ENCODE measurements around the gene LMO3.
"Not testable (repeated sequence)": the region's sequence is repeated elsewhere in the genome, so short reads cannot be mapped to it uniquely, and the experiment has no call there.

Gene LMO3

DNA sequence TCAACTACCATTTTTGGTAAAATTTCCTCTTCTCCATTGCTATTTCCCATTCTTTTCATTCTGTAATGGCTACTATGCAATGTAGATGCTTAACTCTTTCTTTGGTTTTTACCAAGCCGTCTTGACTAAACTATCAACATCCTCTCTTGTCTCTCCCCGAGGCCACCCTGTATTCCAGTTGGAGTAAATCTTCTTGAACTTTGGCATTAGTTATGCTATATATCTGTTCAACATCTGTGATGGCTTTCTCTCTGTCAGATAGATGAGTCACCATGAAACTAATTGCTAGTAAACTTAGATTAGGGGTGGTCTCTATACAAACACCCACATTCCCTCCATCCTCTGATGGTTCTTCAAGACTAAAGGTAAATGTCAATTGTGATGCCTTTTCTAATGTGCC, 63.4 kb downstream of the LMO3 start:
- no peak for DNase-seq (ENCODE audit: low spot score)

DNA sequence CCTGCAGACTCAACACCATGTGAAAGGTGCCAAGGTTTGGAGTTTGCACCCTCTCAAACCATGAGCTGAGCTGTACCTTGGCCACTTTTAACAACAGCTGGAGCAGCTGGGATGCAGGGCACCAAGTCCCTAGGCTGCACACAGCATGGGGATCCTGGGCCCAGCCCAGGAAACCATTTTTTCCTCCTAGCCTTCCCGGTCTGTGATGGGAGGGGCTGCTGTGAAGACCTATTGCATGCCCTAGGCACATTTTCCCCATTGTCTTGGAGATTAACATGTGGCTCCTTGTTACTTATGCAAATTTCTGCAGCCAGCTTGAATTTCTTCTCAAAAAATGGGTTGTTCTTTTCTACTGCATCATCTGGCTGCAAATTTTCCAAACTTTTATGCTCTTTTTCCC, 68.3 kb downstream of the LMO3 start:
- not testable (repeated sequence) for DNase-seq (ENCODE audit: low spot score)

DNA sequence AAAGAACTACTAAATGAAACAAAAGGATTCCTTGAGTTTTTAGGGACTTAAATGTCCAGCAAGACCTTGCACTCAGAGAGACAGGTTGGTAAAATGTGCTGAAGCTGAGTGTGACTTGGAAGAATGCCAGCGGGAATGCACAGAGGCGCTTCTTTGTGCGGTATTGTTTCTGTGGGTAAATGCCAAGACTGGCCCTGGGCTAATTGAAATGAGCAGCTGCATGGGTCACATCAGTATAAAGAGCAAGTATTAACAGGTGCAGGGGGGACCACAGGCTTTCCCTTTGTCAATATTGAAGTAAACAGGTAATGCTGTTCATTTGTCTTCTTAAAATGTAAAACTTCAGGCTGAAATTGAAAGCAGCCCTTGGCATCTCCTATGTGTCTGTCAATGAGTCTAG, 74.3 kb downstream of the LMO3 start:
- DNase-seq (ENCODE audit: low spot score) = no peak

DNA sequence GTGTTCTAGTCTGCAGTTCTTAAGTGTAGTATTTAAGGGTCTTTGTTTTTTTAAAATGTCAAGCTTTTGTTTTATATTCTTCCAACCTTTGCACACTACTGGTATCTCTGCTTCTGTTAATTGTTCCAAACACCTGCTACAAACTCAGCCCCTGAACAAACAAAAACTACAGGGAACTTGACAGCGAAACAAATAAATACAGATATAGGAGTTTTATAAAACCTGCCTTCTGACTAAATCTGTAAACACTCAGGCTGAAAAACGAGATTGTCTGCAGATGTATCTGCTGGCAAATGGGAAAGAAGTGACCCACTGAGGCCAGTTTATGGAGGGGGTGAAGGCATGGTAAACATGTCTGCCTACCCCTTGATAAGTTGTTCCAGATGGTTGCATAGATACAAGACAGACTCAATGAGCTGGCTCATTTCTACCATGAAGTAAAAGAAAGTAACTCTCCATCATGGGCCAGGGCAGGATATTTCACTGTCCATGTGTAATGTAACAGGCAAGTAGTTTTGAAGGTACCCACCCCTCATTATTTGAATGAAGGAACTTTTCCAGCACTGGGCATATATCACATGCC, 75.6 kb downstream of the LMO3 start:
- no peak for DNase-seq (ENCODE audit: low spot score)

DNA sequence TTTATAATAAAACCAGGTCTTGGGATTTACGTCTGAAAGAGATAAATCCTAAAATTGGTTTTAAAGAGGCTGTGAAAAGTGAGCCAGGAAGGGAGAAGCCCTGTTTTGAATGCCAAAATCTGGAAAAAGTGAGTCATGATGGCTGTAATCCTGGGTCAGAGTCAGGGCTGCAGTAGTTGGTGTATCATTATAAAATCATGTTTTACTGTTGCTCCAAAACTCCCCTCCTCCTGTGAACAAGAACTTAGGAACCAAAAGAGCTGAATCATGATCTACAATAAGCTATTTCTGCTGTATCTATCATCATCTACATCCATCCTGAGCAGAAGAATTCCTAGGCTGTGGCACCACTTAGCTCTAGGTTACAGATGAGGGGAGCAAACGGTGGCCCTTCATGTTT, 79.3 kb downstream of the LMO3 start:
- no peak for DNase-seq (ENCODE audit: low spot score)

DNA sequence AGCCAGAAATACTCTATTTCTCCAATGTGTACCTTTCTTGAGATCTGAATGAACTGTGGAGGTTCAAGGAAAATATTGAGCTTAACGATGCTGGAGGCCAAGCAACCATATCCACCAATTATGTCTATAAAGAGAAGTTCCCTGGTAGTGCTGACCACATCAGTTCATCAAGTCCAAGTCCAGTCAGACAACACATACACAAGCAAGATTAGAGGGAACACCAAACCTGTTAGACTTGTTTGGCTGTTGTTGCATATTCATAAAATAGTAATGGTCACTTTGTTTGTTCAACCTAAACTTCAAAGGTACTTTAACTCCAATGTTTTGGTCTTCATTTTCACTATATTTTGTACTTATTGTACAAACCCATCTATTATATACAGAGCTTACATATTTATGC, 81.6 kb downstream of the LMO3 start:
- DNase-seq (ENCODE audit: low spot score) = no peak

DNA sequence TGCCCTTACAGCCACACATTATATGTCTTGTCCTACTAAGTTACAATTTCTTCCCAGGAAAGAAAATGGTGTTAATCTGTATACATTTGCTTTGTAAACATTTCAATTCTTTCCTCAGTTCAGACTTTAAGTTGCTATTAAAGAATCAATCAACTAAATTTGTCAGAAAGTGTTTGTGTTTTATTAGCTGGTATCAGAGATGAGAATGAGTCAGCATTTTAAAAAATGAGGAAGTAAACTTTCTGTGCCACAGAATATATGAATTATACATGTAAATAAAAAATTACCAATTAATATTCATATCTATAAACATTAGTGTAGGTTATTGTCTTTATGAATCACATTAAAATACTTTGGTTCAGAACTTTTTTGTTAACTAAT, 82.0 kb downstream of the LMO3 start:
- DNase-seq (ENCODE audit: low spot score) = no peak

DNA sequence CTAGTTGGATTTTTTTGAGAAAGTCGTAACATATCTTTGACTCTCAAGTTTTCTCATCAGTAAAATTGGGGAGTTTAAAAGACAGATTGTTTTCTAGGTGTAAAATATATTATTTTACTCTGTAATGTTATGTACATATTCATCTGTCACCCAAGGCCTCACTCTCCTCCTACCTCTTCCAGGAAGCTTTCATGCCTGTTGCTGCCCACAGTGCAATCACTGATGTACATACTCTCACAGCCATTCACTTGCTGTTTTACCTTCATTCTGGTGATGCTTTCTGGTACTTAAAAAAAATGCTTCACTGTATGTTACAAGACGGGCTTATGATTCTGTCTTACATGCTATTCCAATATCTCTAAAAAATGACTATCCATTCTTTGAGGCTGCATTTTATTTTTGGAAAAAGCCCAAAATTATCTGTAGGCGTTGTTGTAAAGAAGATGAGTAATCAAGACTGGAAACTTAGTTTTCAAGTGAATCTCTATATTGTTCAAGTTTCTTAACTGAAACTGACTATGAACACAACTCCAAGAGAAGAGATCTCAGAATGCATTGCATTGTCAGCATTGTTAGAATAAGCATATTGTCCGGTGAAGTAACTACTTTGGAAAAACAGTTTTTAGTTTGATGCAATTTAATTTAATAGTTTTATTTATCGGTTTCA, 82.5 kb downstream of the LMO3 start:
- DNase-seq (ENCODE audit: low spot score) = no peak

DNA sequence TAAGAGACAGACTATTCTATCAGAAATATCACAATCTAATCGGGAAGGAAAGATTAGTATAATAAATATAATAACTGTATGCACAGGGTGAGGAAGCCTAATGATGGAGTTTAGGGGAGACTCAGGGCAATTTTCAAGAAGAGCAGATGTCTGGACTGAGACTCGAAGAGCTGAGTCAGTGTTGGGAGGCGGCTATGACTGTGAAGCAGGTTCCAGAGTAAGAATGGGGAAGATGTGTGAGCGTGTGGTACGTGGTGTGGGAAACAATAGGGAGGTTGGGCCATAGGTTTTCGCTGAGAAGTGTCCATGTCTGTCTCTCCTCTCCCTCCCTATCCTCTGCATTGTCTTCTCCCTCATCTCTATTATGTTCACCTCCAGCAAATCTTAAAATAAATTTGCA, 85.6 kb downstream of the LMO3 start:
- DNase-seq (ENCODE audit: low spot score) = no peak

DNA sequence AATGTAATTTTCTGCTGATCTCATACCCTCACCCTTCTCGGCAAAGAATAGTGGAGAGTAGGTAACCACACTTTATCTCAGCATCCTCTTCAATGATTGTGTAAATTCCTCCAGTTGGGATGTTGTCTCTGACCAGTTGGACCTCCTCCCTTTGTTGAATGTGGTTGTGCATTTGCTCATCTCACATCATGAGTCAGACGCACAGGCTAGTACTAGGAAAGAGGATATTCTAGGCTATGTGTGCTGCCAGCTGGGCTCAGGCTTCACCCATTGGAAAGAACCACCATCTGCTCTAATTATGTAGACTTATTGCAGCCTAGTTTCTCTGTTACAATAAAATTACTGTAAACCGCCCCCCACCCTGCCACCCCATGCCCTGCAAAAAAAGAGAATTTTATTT, 90.3 kb downstream of the LMO3 start:
- no peak for DNase-seq (ENCODE audit: low spot score)

DNA sequence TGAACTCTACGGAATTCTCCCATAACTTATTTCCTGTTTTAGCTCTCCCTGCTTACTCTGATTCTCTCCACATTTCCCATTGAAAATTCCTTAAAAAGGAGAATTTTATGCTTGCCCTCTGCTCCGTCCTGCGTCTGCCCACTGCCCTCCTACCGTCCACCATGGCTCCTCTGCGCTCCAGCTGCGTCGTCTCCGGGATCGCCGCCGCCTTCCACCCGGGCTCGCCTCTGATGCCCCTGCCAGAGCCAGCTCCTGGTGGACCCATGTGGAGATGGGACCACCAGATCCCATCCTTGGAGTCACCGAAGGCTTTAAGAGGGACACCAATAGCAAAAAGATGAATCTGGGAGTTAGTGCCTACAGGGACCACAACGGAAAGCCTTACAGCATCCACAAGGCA, 92.7 kb downstream of the LMO3 start:
- no peak for DNase-seq (ENCODE audit: low spot score)

DNA sequence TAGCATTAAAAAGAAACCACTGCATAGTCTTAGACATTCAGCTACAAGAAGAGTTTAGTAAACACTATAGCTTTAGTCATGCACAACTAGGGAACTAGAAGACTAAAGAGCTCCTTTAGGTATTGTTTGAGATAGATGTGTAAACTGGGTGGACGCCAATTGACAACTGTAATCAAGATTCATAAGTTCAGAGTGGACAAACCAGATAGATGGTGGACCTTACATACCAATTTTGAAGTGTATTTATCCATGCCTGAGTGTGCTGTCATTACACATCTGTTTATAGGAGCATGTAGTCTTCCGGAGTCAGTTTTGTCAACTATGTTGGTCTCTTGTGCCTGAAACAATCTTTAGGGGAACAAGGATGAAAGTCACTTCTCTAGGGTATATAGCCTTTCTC, 96.6 kb downstream of the LMO3 start:
- DNase-seq (ENCODE audit: low spot score) = no peak

DNA sequence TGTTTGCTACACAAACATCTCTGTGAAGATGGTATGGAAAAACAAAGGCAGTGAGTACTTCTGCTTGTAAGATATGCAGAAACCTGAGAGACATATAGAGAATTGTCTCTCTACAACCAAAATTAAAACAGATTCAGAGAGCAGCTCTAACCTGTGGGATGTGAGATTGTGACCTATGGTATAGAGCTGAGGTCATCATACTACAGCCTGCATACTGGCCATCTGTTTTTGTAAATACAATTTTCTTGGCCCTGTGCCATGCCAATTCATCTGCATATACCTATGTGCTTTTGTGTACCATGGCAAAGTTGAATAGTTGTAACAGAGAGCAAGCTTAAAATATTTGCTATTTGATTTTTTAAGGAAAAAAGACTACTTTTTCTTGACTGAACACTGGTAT, 99.6 kb downstream of the LMO3 start:
- no peak for DNase-seq (ENCODE audit: low spot score)

DNA sequence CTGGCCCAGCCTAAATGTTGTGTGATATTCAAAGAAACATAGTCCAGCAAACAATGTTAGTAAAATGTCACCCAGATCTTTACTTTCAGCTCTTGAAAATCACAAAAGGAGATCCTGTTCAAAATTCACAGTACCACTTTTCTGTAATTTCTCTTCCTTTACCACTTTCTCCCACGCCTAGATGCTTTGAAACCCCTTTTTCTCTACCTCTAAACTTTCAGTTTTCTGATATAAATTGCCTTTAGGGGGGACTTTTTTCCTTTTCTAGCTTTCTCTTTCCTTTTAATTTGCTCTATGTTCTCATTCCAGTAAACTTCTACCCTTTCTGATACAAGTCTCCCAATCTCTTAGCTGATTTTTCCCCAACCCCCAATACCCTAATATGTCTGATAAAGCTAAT, 101.8 kb downstream of the LMO3 start:
- no peak for DNase-seq (ENCODE audit: low spot score)

DNA sequence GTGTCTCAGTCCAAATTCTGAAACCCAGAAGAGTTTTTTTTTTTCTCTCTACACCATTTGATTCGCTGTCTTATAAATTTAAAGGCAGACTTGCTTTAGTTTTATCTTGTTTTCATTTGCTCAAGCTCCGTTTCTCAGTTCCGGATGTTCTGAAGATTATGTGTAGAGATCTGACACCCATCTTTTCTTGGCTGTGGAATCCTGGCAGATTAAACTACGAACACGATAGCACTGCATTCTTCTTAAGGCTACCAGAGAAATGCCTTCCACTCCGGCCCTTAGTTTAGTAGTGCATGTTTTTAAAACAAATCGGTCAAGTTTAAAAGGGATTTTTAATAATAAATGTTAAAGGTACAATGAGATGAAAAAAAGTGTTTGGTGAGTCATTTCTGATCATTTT, 106.4 kb downstream of the LMO3 start:
- no peak for DNase-seq (ENCODE audit: low spot score)
